Measurements from ENCODE around the gene NFAT5.

DNA sequence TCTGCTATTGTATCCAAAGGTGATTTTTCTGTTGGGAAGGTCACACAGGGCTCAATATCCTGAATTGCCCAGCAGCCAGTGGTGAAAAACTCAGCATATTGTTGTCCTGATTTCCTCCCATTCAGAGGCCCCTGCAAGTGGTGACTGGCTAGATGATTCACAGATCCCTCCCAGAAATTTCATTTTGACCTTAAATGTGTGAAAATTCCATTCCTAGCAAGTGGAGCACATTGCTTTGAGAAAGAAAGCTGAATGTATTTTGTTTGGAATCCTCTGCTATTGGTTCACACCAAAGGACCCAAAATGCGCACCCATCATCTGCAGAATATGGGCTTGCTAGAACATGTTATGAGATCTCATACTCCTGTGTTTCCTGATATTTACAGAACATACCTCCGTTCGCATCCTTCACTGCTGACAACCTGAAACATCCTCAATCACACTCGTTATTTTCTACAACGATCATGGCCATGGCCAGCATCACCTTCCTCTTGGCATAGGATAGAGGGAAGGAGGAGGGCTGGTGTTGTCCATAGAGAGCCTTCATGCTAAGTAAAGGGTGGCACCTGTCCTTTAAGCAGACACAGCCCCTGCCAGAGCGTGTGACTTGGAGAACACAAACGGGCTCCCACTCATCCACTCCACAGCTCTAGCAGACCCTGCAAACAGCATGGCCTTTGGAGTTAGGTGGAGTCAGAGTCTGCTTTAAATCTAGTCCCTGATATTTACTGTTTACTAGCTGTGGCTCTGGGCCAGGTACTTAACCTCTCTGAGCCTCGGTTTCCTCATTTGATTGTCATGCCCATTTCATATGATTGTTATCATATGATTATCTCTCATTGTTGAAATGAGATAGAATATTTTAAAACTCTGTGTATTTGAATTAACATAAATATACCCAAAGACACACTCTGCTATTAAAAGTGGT is 30.4 kb upstream of the NFAT5 start:
- TF ChIP-seq, protein P1, sequence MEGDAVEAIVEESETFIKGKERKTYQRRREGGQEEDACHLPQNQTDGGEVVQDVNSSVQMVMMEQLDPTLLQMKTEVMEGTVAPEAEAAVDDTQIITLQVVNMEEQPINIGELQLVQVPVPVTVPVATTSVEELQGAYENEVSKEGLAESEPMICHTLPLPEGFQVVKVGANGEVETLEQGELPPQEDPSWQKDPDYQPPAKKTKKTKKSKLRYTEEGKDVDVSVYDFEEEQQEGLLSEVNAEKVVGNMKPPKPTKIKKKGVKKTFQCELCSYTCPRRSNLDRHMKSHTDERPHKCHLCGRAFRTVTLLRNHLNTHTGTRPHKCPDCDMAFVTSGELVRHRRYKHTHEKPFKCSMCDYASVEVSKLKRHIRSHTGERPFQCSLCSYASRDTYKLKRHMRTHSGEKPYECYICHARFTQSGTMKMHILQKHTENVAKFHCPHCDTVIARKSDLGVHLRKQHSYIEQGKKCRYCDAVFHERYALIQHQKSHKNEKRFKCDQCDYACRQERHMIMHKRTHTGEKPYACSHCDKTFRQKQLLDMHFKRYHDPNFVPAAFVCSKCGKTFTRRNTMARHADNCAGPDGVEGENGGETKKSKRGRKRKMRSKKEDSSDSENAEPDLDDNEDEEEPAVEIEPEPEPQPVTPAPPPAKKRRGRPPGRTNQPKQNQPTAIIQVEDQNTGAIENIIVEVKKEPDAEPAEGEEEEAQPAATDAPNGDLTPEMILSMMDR (IDR thresholded peaks at IDR 0.05) = no peak
- TF ChIP-seq POLR2A (IDR thresholded peaks at IDR 0.05) (no peak), EP300 (IDR thresholded peaks at IDR 0.05) (no peak)
